HuH-7 (cell line): Measurements from ENCODE around the gene SC5D.

Experiments used
- DNase-seq: peaks from one replicate; pipeline ENCODE4 v3.0.0; 2011; ENCODE audit warnings: low spot score

The SC5D gene

GRCh38 chr11:121293288-121293594 lies 670 bp downstream of the SC5D start:
- no peak for DNase-seq

DNA sequence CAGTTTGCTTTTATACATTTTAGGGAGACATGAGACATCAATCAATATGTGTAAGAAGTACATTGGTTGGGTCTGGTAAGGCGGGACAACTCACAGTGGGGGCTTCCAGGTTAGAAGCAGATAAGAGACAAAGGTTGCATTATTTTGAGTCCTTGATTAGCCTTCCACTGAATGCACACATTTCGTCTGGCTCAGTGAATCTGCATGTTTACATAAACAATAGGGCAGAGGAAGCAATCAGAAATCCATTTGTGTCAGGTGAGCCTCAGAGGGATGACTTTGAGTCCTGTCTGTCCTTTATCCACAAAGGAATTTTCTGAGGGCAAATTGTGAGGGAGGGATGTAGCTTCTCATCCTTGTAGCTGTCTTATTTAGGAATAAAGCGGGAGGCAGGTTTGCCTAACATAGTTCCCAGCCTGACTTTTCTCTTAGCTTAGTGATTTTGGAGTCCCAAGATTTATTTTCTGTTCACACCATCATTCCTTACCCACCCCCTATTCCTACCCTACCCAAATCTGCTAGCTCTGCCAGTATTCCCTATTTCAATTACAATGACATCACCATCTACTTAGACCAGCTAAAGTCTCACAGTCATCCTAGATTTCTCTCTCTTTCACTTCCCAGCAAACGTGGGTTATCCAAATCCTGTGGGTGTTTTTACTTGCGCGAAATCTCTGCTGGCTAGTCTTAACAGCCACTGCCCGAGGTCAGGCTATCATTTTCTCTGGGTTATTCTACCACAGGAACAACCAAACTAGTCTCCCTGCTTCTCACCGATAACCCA lies 2.9 kb downstream of the SC5D start:
- DNase-seq, result no peak

- DNase-seq, result no peak
Measured at GRCh38 chr11:121297872-121298271, 5.3 kb downstream of the SC5D start.

DNA sequence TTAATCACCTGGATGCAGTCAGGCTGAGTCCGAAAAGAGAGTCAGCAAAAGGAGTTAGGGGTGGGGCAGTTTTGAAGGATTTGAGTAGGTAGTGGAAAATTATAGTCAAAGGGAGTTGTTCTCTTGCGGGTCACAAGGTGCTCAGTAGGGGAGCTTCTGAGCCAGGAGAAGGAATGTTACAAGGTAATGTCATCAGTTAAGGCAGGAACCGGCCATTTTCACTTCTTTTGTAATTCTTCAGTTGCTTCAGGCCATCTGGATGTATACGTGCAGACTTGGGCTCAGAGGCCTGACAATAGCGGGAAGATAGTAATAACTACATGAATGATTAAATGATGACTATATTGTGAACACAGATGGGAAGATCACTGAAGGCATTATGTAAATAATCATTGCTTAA lies 6.2 kb downstream of the SC5D start:
- no peak for DNase-seq

DNA sequence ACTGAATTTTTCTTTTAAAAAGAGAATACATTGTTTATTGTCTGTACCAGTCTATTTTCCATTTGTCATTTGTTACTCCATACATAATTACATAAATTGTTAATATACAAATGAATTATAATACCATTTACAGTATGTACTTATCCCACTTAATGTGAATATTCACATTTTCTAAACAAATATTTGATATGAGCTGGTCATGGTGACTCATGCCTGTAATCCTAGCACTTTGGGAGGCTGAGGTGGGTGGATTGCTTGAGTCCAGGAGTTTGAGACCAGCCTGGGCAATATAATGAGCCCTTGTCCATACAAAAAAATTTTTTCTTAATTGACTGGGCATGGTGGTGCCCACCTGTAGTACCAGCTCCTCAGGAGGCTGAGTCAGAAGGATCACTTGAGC lies 6.8 kb downstream of the SC5D start:
- DNase-seq, result no peak

DNA sequence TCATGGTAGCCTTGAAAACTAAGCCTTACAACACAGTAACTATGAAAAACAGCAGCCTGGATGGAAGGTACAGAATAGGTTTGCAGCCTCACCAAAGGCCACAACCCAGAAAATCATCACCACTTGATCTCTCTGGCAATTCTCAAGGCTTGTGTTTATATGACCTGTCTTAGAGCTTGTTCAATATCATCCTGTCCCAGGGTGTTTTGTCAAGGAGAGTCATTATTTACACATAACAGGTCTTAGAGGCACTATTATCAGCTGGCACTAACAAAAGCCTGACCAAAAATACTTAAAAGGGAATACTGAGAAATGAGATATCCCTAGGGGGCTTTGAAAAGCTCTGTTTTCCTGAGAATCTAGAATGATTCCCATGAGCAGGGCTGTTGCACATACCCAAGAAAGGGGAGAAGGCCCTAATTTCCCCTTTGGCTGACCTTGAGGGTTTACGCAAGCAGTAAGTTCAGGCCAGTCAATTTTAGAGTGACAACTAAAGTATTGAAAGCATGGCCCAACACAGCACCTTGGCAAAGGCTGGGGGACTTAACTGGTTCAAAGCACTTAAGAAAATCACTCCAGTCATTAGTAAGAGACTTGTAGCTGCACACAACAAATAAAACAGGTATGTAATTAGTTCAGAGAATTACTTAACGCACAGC lies 7.9 kb downstream of the SC5D start:
- DNase-seq, result no peak

DNA sequence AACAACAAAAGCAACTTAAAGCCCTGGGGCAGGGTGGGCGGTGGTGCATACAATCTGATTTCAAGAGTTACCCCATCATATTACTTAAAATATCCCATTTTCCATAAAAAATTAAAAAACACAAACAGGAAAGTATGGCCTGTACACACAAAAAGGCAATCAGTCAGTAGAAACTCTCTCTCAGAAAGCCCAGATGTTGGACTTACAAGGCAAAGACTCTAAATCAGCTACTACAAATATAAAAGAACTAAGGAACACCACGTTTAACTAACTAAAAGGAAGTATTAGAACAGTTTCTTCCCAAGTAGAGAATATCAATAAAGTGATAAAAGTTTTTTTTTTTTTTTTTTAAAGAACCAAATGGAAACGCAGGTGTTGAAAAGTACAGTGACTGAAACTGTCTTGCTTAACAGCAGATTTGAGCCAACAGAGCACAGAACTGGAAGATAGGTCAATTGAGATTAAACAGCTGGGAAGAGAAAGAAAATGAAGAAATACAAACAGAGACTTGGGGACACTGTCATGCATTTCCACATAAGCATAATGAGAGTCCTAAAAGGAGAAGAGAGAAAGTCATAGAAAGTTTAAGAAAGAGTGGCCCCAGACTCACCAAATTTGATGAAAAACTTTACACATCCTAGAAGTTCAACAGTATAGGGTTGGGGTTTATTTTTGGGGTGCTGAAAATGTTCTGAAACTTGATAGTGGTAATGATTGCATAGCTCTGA lies 8.6 kb downstream of the SC5D start:
- no peak for DNase-seq

DNA sequence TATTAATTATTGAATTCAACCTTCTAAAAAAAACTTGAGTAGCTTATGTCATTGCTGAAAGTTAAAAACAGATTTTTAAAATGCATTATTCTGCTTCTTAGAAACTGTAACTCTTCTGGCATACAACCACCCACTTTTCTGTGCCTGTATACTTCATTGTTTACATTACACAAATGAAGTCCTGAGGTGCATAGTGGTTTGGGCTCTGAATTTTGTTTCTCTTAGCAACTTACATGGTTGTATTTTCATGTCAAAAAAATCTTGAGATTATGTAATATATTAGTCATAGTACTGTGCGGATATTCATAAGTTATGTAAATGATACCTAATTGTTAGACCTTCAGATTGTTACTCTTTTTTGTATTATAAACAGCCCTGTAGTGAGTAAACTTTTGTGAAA lies 12.2 kb downstream of the SC5D start:
- no peak for DNase-seq

DNA sequence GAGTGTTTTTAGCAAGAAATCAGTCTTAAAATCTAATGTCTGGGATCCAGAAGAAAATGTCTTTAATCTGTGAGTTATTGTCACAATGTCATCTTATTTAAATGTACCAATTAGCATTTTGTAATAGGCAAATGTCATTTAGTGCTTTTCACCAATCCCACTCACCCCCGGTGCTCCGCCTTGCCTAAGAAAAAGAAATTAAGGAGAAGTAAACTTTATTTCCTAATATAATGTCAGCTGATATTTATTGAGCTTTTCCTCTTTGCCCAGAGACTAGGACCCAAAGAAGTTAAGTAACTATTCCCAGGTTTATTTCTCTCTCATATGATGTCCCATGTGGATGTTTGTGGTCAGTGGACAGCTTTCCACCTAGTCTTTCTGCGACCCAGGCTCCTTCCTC lies 16.2 kb downstream of the SC5D start:
- no peak for DNase-seq

DNA sequence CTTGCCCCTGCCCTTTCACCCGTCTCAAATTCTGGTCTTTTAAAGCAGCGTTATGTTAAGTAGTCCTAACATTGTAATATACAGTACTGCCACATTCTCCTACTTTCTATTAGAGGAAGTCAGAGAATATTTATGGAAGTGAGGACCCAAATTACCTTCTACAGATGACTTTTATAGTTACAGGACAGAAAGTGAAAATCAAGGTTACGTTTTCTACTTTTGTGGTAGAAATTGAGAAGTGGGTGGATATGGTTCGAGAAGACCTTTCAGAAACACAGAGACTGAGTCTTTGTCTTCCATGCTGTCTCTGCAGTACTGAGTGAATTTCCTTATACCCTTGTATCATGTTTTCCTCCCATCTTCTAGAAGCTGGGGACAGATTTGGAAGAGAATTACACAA lies 17.1 kb downstream of the SC5D start:
- DNase-seq, result no peak

DNA sequence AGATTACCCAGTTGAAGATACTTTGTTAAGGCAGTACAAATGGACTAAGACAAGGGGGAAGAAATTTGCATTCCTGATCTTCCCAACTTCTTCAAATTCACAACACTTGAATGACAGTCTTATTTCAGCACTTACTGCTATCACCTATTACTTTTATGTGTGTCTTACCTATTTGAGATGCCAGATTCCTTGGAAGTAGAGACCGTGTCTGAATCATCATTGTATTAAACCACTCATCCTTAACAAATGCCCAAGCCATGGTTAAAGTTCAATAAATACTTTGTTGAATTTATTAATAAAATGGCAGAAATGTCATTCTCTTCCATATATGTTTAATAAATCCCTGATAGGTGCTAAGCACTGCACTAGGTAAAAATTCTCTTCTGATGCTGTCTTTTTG lies 18.3 kb downstream of the SC5D start:
- DNase-seq, result no peak

GRCh38 chr11:121311373-121311772 lies 18.8 kb downstream of the SC5D start:
- no peak for DNase-seq

DNA sequence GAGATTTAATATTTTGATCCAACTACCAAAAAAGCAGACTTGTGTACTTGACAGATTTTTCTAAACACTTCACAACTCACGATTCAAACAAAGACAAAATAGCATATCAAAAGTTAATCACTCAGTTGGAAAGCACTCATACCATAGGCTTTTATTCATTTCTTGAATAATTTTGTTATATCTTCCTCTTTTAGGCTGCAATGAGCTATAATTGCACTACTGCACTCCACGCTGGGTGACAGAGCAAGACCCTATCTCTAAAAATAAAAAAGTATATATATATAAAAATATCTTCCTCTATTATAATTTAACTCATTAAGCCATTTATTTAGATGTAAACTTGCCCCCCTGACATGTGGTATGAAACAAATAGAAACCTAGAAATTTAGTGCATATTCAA lies 19.9 kb downstream of the SC5D start:
- DNase-seq, result no peak

DNA sequence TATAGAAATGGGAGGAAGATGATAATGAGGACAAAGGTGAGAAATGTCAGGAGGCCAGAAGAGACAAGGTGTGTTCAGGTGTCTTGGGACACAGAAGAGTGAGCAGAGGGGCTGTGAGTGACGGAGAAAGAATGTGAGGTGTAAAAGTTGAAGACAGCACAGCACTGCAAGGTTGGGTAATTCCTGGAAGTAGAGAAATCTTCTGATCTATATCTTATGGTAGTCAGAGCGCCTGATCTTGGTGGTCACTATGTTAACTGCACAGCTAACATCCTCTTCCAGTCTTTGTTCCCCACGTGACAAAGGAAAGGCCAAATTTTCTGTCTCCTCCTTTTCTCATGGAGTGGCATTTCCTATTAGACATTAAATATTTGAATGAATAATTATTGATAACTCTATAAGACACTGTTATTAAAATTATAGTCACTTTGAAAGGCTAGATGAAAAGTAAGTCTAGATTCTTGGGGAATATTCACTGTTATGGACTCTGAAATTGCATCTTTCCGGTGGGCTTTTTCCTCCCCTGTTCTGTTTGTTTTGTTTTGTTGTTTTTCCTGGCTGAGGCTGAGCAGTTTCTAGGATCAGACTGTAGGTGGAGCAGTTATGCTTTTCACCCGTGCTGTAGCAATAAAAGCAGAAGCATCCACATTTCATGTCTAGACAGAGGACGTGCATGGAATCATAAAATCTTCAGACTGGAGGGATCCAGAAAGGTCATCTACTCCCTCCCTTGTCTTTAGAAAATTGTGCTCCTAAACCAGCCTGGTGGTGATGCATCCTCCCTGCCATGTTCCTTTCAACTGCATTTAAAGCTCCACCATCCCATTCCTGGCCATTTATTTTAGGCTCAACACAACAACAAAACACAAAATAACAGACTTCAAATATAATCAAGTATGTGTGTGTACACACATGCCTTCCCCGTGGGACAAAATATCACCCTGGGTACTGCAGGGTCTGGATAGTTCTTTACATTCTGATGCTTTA lies 26.6 kb downstream of the SC5D start:
- peak; percentile 29 for DNase-seq

DNA sequence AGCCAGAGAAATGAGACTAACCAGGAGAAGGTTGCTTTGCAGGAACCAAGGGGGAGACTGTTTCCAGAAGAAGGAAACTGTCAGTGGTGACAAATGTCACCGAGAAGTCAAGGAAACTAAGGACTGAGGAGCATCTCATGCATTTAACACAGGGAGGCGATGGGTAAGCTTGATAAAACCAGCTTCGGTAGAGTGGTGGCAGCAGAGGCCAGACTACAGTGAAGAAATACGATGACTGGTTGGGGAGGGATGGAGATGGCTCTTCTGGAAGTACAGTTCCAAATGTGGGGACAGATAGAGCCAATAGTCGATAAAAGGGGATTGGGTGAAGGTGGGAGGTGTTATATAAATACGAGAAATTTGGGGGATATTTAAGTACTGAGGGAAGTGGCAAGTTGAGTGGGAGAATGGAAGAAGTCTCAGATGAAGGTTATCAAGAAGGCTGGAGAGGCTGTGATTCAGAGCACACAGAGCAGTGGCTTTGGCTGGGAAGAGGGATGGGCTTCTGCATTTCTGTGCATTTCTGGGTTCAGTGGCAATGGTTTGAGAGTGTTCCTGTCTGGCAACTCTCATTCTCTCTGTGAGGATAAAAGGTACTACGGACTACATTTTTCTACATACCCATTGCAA lies 29.2 kb downstream of the SC5D start:
- peak; percentile 26 for DNase-seq

DNA sequence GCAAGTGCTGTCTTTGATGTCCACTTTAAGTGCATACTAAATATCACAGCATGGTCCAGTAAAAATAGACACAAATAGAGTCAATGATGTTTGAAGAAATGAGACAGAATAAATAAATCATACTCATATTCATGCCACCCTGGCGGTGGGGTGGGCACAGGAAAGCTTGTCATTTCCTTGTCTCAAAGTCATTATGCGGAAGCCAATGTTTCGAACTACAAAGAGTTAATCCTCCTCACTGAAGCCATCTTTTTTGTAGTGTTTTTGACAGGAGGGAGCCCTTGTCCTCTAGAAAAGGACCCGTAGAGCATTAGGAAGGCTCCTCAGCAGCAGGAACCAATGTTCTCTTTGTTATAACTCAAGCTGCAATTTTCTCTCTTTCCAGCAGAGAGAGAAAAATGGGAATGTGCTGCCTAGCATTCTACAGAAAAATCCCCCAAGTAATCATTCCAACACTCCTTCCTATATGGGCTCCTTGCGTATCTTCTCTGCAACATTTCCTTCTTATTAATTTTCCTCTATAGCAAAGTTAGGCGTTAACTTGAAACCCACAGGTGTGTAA lies 30.6 kb downstream of the SC5D start:
- no peak for DNase-seq

- no peak for DNase-seq
Measured at GRCh38 chr11:121326230-121326629, 33.7 kb downstream of the SC5D start.

DNA sequence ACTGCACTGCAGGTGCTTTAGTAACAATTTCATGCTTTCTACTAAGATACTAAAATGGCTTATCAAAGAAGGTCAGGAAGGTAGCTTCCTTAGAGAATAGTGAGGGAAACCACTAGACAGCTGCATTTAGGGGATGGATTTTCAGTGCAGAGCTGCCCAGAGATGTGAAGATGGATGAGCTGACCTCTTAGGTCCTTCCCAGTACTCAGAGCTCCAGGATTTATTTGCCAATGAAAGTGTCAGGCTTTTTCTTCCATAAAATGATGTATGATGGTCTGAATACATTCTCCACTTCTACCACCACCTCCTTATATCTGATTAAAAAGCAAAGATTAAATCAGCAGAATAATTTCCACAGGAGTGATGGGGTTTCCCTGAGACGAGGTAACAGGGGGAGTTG lies 35.0 kb downstream of the SC5D start:
- DNase-seq, result no peak

DNA sequence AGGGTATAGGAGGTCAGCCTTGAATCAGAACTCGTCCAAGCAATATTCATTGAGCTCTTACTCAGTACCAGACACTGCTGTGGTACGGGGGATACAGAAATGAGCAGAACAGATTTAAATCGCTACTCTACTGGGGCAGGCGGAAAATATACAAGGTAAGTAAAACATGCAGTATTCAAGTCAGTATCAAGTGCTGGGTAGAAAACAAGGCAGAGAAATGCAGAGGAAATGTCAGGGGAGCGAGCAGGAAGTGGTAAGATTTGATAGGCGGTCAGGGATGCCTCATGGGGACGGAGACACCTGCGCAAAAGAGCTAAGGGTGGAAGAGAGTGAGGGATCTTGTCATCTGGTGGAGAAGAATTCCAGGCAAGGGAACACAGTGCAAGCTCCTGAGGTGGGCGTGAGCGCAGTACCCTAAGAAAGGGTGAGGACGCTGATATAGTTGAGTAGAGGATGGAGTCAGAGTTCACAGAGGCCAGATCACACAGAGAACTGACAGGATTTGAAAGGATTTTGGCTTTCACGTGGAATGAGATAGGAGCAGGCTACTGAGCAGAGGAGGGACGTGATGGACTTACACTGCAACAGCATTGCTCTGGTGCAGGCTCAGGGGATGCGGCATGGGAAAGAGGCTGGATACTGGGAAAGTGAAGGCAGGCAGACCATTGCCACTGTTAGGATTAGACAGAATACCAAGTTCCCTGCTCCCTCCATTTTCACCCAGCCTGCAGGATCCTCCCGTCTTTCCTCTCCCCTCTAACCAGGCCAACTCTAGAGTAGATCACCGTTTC lies 35.8 kb downstream of the SC5D start:
- DNase-seq, result no peak

DNA sequence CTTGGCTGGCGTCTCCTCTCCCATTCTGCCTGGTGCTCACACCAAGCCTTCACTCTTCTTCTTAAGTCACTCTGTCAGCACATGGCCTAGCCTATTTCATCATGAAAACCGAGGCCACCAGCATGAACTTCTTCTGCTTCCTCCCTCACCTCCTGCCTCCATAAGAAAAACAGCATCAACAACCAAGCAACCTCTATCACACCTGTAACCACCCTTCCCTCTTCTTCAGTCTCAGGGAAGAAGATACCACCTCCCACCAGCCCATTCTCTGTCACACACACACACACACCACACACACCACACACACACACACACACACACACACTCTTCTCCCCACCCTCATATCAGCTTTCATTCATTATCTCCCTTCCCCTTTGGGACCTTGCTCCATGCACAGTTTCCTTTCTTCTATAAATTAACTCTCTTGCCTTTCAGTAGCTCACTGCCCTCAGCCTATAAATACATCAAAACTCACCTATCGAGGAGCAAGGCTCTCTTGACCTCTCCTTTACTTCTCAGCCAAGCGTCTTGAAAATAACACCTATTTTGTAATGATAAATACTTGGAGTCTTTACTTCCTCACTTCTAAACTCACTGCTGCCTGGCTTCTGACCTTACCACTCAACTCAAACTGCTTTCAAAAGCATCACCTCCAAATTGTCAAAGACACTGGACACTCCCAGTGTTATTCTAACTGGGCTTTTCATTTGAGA lies 36.6 kb downstream of the SC5D start:
- DNase-seq, result no peak
